Activated gamma-delta T cell treated with Interleukin-2 at 50 U/mL for 16 hours (primary cell): Measurements from ENCODE around the gene TRAPPC6A.
"Not testable (repeated sequence)": the region's sequence is repeated elsewhere in the genome, so short reads cannot be mapped to it uniquely, and the experiment has no call there.

Experiments used
- DNase-seq: peaks from one replicate; pipeline ENCODE4 v3.0.0-alpha.2; 2020

Gene TRAPPC6A

GRCh38 chr19:45125975-45126493, 52.0 kb downstream of the TRAPPC6A start:
- peak; percentile 65 for DNase-seq

GRCh38 chr19:45125360-45125759, 52.7 kb downstream of the TRAPPC6A start:
- DNase-seq, result no peak

GRCh38 chr19:45124021-45124420, 54.0 kb downstream of the TRAPPC6A start:
- no peak for DNase-seq

GRCh38 chr19:45123440-45123850, 54.6 kb downstream of the TRAPPC6A start:
- no peak for DNase-seq

GRCh38 chr19:45122832-45123231, 55.2 kb downstream of the TRAPPC6A start:
- no peak for DNase-seq

- DNase-seq, result no peak
Measured at GRCh38 chr19:45121827-45122345, 56.2 kb downstream of the TRAPPC6A start.

GRCh38 chr19:45119582-45119981, 58.5 kb downstream of the TRAPPC6A start:
- DNase-seq, result no peak

GRCh38 chr19:45118591-45119355, 59.3 kb downstream of the TRAPPC6A start:
- DNase-seq, result not testable (repeated sequence)

- no peak for DNase-seq
Measured at GRCh38 chr19:45118106-45118505, 59.9 kb downstream of the TRAPPC6A start.

GRCh38 chr19:45117671-45118070, 60.4 kb downstream of the TRAPPC6A start:
- no peak for DNase-seq

GRCh38 chr19:45117167-45117594, 60.9 kb downstream of the TRAPPC6A start:
- DNase-seq, result no peak

GRCh38 chr19:45115809-45116615, 62.0 kb downstream of the TRAPPC6A start:
- no peak for DNase-seq

- DNase-seq, result no peak
Measured at GRCh38 chr19:45114116-45114515, 63.9 kb downstream of the TRAPPC6A start.

GRCh38 chr19:45113628-45114027, 64.4 kb downstream of the TRAPPC6A start:
- DNase-seq, result no peak
